Stimulated activated CD4-positive, alpha-beta T cell treated with anti-CD3 and anti-CD28 coated beads, Interleukin-4, amount 100 ng/mL, for 24 hours (primary cell): ENCODE data around the gene BAG1.

Experiments
- DNase-seq: peaks from one replicate; pipeline ENCODE4 v3.0.0-alpha.2; 2020

The BAG1 gene

DNA sequence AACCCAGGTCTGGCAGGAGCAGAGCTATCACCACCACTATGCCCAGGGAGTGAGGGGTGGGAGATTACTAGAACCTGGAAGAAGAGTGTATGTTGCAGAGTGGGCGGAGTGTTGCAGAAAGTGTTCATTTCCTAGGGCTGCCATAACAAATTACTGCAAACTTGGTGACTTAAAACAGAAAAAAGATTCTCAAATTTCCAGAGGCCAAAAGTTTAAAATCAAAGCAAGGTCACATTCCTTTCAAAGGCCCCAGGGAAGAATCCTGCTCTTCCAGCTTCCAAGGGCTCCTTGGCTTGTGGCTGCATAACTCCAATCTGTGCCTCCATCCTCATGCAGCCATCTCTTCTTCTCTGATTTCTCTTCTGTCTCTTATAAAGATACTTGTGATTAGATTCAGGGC, 55.1 kb downstream of the BAG1 start:
- no peak for DNase-seq

GRCh38 chr9:33202552-33203201, 61.8 kb downstream of the BAG1 start:
- no peak for DNase-seq
